Right lobe of liver (tissue), 4 donors: ENCODE measurements around the gene MAGEA9B.
"Not testable (repeated sequence)": the region's sequence is repeated elsewhere in the genome, so short reads cannot be mapped to it uniquely, and the experiment has no call there.

Experiments
- POLR2A ChIP-seq: fragments of 450-650 bp; IDR thresholded peaks from one replicate; pipeline ENCODE4 v1.6.1; 2017; ENCODE audit warnings: antibody characterized with exemption, mild to moderate bottlenecking
- TF ChIP-seq, protein P1 (sequence below), 4 donors: fragments of 200-600 bp in 3 of 4; fragments of 450-650 bp in 1 of 4; IDR thresholded peaks; one replicate each; pipeline versions ENCODE4 v1.5.1 to v1.8.0; 2016 to 2022; ENCODE audit warnings: antibody characterized with exemption in 4 of 4, mild to moderate bottlenecking in 2 of 4
- donor health status: DM: no; HTN: no; CAD: no.
- donor health status: DM: no; HTN: no; CAD: no.
- donor health status: DM: no; HTN: yes; CAD: no.

DNA sequence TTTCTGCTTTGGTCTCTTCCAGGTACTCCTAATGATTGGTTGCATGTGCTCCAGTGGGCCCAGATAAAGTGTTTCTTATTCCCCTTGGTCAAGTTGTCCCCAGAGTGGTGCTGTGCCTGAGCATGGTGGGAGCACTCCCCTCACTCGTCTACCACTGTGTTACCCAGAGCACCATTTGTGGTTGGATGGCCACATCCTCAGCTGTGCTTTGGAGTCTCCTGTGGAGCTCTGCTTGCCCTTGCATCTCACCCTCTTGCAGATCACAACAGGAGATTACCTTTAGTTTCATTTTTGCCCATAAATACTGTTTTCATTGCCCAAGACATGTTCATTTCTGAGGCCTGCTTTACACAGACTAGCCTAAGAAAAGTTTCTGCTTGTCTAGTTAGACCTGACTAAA, 36.8 kb downstream of the MAGEA9B start:
- TF ChIP-seq, protein P1, sequence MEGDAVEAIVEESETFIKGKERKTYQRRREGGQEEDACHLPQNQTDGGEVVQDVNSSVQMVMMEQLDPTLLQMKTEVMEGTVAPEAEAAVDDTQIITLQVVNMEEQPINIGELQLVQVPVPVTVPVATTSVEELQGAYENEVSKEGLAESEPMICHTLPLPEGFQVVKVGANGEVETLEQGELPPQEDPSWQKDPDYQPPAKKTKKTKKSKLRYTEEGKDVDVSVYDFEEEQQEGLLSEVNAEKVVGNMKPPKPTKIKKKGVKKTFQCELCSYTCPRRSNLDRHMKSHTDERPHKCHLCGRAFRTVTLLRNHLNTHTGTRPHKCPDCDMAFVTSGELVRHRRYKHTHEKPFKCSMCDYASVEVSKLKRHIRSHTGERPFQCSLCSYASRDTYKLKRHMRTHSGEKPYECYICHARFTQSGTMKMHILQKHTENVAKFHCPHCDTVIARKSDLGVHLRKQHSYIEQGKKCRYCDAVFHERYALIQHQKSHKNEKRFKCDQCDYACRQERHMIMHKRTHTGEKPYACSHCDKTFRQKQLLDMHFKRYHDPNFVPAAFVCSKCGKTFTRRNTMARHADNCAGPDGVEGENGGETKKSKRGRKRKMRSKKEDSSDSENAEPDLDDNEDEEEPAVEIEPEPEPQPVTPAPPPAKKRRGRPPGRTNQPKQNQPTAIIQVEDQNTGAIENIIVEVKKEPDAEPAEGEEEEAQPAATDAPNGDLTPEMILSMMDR (IDR thresholded peaks at IDR 0.05) = not testable (repeated sequence)
- TF ChIP-seq POLR2A = not testable (repeated sequence)
